Measurements from ENCODE around the gene USP6NL. TPM values are rescaled to one million over a fixed set of nuclear protein-coding genes. Genes with fewer than 3 reads are reported as not detected.

USP6NL gene
- total and polyA plus RNA-seq, 10 of the 15 experiments (the other 5 are each of a cell fraction or from before 2014, with no cell fraction given): 4.0 to 27.7 (median 18.2) TPM

DNA sequence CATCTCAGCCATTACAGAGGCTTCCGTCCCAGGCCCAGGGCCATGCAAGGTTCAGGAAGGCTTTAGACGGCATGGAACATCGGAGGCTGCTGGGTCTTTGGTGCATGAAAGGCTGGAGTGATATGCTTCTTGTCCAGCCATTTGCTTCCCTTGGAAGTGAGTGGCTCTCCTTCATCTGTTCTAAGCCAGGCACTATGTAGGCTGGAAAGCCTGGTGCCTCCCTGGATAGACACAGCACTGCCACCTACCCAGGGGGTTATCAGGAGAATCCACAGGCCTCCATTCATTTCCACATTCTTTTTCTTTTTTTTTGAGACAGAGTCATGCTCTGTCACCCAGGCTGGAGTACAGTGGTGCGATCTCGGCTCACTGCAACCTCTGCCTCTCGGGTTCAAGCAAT, 31.6 kb upstream of the USP6NL start:
- no peak for DNase-seq (ENCODE audit: low read depth, low spot score)
- Histone ChIP-seq H3K27me3 (replicated peaks in 1 of 2; ENCODE audit: control insufficient read depth in 2 of 2, insufficient read depth in 2 of 2, low read length in 1 of 2) (no peaks in the 10 kb centered on the region), H2AFZ (ENCODE audit: control insufficient read depth, low read depth, low read length) (no peak overlapping the region), H3K27ac (ENCODE audit: control insufficient read depth, insufficient read depth) (no peak overlapping the region), H3K36me3 (ENCODE audit: control insufficient read depth in 2 of 2, insufficient read depth in 2 of 2, low read length in 1 of 2) (no peaks in the 10 kb centered on the region), H3K9me3 (replicated peaks; ENCODE audit: control insufficient read depth, insufficient read depth, low read length) (no peaks in the 10 kb centered on the region), H4K20me1 (ENCODE audit: control insufficient read depth, insufficient read depth) (no peaks in the 10 kb centered on the region), H3K79me2 (ENCODE audit: control insufficient read depth, insufficient read depth, low read length) (no peaks in the 10 kb centered on the region), H3K9ac (ENCODE audit: control insufficient read depth, insufficient read depth, low read length) (no peak overlapping the region), H3K4me3 (no peak overlapping the region), H3K4me2 (ENCODE audit: control insufficient read depth, insufficient read depth) (no peak overlapping the region), H3K4me1 (ENCODE audit: control insufficient read depth, insufficient read depth, low read length) (peaks cover 8% of the 10 kb centered on the region)
- SMC1A ChIA-PET (ENCODE audit: uncharacterized antibody, unreplicated experiment): interaction anchor here (1.4 kb wide), 1 partner anchor 12 kb away, joined by 5 read pairs; no protein-coding TSS in a partner anchor
- POLR2A ChIA-PET: no interaction called here
- in situ Hi-C loops (cut with MboI) (no loop called here), intact Hi-C loops (cut with micrococcal nuclease; ENCODE audit: unreplicated experiment) (no loop called here)
- CTCF ChIA-PET: no interaction called here
- ATAC-seq: no peak
- no peak for TF ChIP-seq SMAD1 (IDR thresholded peaks at IDR 0.05; ENCODE audit: low read depth, partially characterized antibody)
- 95% methylated on average over 5 of the region's 6 CpGs for WGBS (ENCODE audit: insufficient coverage, insufficient replicate concordance, low lambda C conversion rate, missing lambda C conversion rate)
- no TSS peak for BruUV-seq (replicated peaks)
- no peak for FAIRE-seq
- RAD21 ChIA-PET (ENCODE audit: unreplicated experiment): interaction anchor here (1.5 kb wide), 1 partner anchor 82 kb away, joined by 4 read pairs; no protein-coding TSS in a partner anchor

DNA sequence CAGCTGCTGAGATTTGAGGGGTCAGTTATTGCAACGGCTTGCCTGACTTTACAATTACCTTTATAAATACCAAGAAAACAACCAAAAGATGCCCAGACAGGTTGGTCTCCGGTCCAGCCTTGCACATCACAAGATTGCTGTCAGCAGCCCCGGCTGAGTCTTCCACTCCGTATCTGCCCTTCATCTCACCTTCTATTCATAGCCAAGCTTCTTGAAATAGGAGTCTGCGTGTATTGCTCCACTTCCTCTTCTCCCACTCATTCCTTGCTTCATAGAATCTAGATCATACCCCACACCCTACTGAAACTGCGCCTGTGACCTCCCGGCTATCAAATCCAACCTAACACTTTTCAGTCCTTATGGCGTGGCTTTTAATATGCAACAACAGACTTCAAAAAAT, 31.1 kb upstream of the USP6NL start:
- no peaks in the 10 kb centered on the region for H4K20me1 ChIP-seq (ENCODE audit: control insufficient read depth, insufficient read depth)
- no peak for TF ChIP-seq CBX3 (IDR thresholded peaks at IDR 0.05; ENCODE audit: borderline replicate concordance, low read depth)
- peak; percentile 74; the same call in 1 of the 2 replicates for TF ChIP-seq SPI1 (IDR thresholded peaks at IDR 0.05; ENCODE audit: borderline replicate concordance, insufficient read depth, low read depth, low read length)
- TF ChIP-seq MEF2A (IDR thresholded peaks at IDR 0.05; ENCODE audit: insufficient read depth, low read depth, low read length): peak; percentile 76
- peak; percentile 42; the same call in 1 of the 2 replicates for TF ChIP-seq BCL11A (IDR thresholded peaks at IDR 0.05; ENCODE audit: low read depth, low read length)
- H3K9me3 ChIP-seq (replicated peaks; ENCODE audit: control insufficient read depth, insufficient read depth, low read length): no peaks in the 10 kb centered on the region
- H2AFZ ChIP-seq (ENCODE audit: control insufficient read depth, low read depth, low read length): no peak overlapping the region
- FAIRE-seq (no peak), DNase-seq (ENCODE audit: low read depth, low spot score) (no peak), ATAC-seq (no peak)
- H3K36me3 ChIP-seq (ENCODE audit: control insufficient read depth in 2 of 2, insufficient read depth in 2 of 2, low read length in 1 of 2): no peaks in the 10 kb centered on the region
- H3K4me1 ChIP-seq (ENCODE audit: control insufficient read depth, insufficient read depth, low read length): peaks cover 8% of the 10 kb centered on the region
- H3K4me2 ChIP-seq (ENCODE audit: control insufficient read depth, insufficient read depth): no peak overlapping the region
- in situ Hi-C loops (cut with MboI) (no loop called here), intact Hi-C loops (cut with micrococcal nuclease; ENCODE audit: unreplicated experiment) (no loop called here)
- H3K4me3 ChIP-seq: no peak overlapping the region
- ChIA-PET POLR2A (no interaction called here), RAD21 (ENCODE audit: unreplicated experiment) (interaction anchor here (0.7 to 1.5 kb wide), 2 partner anchors 10 to 83 kb away, joined by 3 to 4 read pairs; no protein-coding TSS in a partner anchor), CTCF (no interaction called here), SMC1A (ENCODE audit: uncharacterized antibody, unreplicated experiment) (interaction anchor here (1.4 kb wide), 1 partner anchor 12 kb away, joined by 5 read pairs; no protein-coding TSS in a partner anchor)
- H3K27ac ChIP-seq (ENCODE audit: control insufficient read depth, insufficient read depth): no peak overlapping the region
- no peaks in the 10 kb centered on the region for H3K79me2 ChIP-seq (ENCODE audit: control insufficient read depth, insufficient read depth, low read length)
- no TSS peak for BruUV-seq (replicated peaks)
- H3K9ac ChIP-seq (ENCODE audit: control insufficient read depth, insufficient read depth, low read length): no peak overlapping the region
- no peaks in the 10 kb centered on the region for H3K27me3 ChIP-seq (replicated peaks in 1 of 2; ENCODE audit: control insufficient read depth in 2 of 2, insufficient read depth in 2 of 2, low read length in 1 of 2)
- 17% methylated on average over 8 of the region's 8 CpGs for WGBS (ENCODE audit: insufficient coverage, insufficient replicate concordance, low lambda C conversion rate, missing lambda C conversion rate)

Data from GM12878 (cell line).